ELF-1 (cell line): ENCODE results near the gene CTNND2.
"Not testable (repeated sequence)": the region's sequence is repeated elsewhere in the genome, so short reads cannot be mapped to it uniquely, and the experiment has no call there.

ENCODE experiments used
- DNase-seq: peaks from one replicate; pipeline ENCODE4 v3.0.0-alpha.2; 2016; ENCODE audit warnings: low read depth, low spot score

The CTNND2 gene

GRCh38 chr5:11675184-11675583 lies 229.1 kb downstream of the CTNND2 start:
- DNase-seq = no peak

- no peak for DNase-seq
These were observed 231.7 kb downstream of the CTNND2 start for GRCh38 chr5:11672385-11673085.

- no peak for DNase-seq
These were observed 245.9 kb downstream of the CTNND2 start for GRCh38 chr5:11658376-11658775.

- DNase-seq = no peak
These were observed 247.3 kb downstream of the CTNND2 start for GRCh38 chr5:11656916-11657315.

- DNase-seq = no peak
These were observed 248.6 kb downstream of the CTNND2 start for GRCh38 chr5:11655681-11656080.

- DNase-seq = peak; percentile 57
These were observed 253.3 kb downstream of the CTNND2 start for GRCh38 chr5:11650936-11651335.

- no peak for DNase-seq
These were observed 258.1 kb downstream of the CTNND2 start for GRCh38 chr5:11646141-11646540.

- no peak for DNase-seq
These were observed 261.8 kb downstream of the CTNND2 start for GRCh38 chr5:11642438-11642837.

- DNase-seq = no peak
These were observed 263.9 kb downstream of the CTNND2 start for GRCh38 chr5:11640158-11640873.

- DNase-seq = no peak
These were observed 281.5 kb downstream of the CTNND2 start for GRCh38 chr5:11622785-11623184.

- no peak for DNase-seq
These were observed 284.1 kb downstream of the CTNND2 start for GRCh38 chr5:11620172-11620571.

- DNase-seq = no peak
These were observed 284.8 kb downstream of the CTNND2 start for GRCh38 chr5:11619339-11620024.

- DNase-seq = no peak
These were observed 287.2 kb downstream of the CTNND2 start for GRCh38 chr5:11617080-11617479.

- not testable (repeated sequence) for DNase-seq
These were observed 287.6 kb downstream of the CTNND2 start for GRCh38 chr5:11616624-11617023.

GRCh38 chr5:11611011-11611410 lies 293.2 kb downstream of the CTNND2 start:
- DNase-seq = no peak

GRCh38 chr5:11609570-11610303 lies 294.5 kb downstream of the CTNND2 start:
- DNase-seq = no peak

GRCh38 chr5:11608530-11608929 lies 295.7 kb downstream of the CTNND2 start:
- DNase-seq = no peak

GRCh38 chr5:11607944-11608483 lies 296.2 kb downstream of the CTNND2 start:
- no peak for DNase-seq

- DNase-seq = no peak
These were observed 301.9 kb downstream of the CTNND2 start for GRCh38 chr5:11602298-11602697.

GRCh38 chr5:11599499-11599898 lies 304.7 kb downstream of the CTNND2 start:
- no peak for DNase-seq

GRCh38 chr5:11596657-11597071 lies 307.6 kb downstream of the CTNND2 start:
- no peak for DNase-seq

GRCh38 chr5:11596185-11596584 lies 308.1 kb downstream of the CTNND2 start:
- DNase-seq = no peak
